NCI-H524 treated with DMSO at 0.1 percent for 48 hours (cell line): ENCODE measurements around the gene TEAD1.

Source experiments
- DNase-seq: peaks from one replicate; lab custom pipeline; 2025; lab: John Stamatoyannopoulos, UW

The TEAD1 gene

GRCh38 chr11:12764187-12764914, 90.1 kb downstream of the TEAD1 start:
- peak; percentile 53 for DNase-seq

GRCh38 chr11:12765428-12765827, 91.2 kb downstream of the TEAD1 start:
- peak; percentile 59 for DNase-seq

GRCh38 chr11:12767027-12767426, 92.8 kb downstream of the TEAD1 start:
- DNase-seq, result no peak

- no peak for DNase-seq
These were observed 93.4 kb downstream of the TEAD1 start for GRCh38 chr11:12767577-12767976.

GRCh38 chr11:12768726-12769673, 94.8 kb downstream of the TEAD1 start:
- no peak for DNase-seq

GRCh38 chr11:12769834-12770345, 95.7 kb downstream of the TEAD1 start:
- DNase-seq, result no peak

- no peak for DNase-seq
These were observed 96.2 kb downstream of the TEAD1 start for GRCh38 chr11:12770435-12770834.

- DNase-seq, result no peak
These were observed 96.9 kb downstream of the TEAD1 start for GRCh38 chr11:12770966-12771597.

GRCh38 chr11:12771875-12772274, 97.7 kb downstream of the TEAD1 start:
- no peak for DNase-seq

GRCh38 chr11:12772324-12772723, 98.1 kb downstream of the TEAD1 start:
- DNase-seq, result no peak

- DNase-seq, result no peak
These were observed 99.4 kb downstream of the TEAD1 start for GRCh38 chr11:12773591-12773990.

- no peak for DNase-seq
These were observed 101.7 kb downstream of the TEAD1 start for GRCh38 chr11:12775955-12776354.

GRCh38 chr11:12777208-12777874, 103.1 kb downstream of the TEAD1 start:
- no peak for DNase-seq

- DNase-seq, result no peak
These were observed 104.2 kb downstream of the TEAD1 start for GRCh38 chr11:12778240-12778905.

- no peak for DNase-seq
These were observed 109.5 kb downstream of the TEAD1 start for GRCh38 chr11:12783765-12784164.

- DNase-seq, result no peak
These were observed 110.2 kb downstream of the TEAD1 start for GRCh38 chr11:12784445-12784844.

GRCh38 chr11:12784987-12785386, 110.8 kb downstream of the TEAD1 start:
- no peak for DNase-seq

- DNase-seq, result no peak
These were observed 111.7 kb downstream of the TEAD1 start for GRCh38 chr11:12785901-12786300.

- DNase-seq, result no peak
These were observed 112.2 kb downstream of the TEAD1 start for GRCh38 chr11:12786450-12786849.

- DNase-seq, result no peak
These were observed 112.7 kb downstream of the TEAD1 start for GRCh38 chr11:12786891-12787290.

- no peak for DNase-seq
These were observed 113.6 kb downstream of the TEAD1 start for GRCh38 chr11:12787847-12788246.
